ENCODE data around the gene TMEM223.
A peak's percentile ranks its signal among the peaks of the same experiment; 100 is the strongest.
"Not testable (repeated sequence)": the region's sequence is repeated elsewhere in the genome, so short reads cannot be mapped to it uniquely, and the experiment has no call there.

TMEM223 gene

GRCh38 chr11:62757846-62758788 lies 33.7 kb downstream of the TMEM223 start:
- TF ChIP-seq, protein P1, sequence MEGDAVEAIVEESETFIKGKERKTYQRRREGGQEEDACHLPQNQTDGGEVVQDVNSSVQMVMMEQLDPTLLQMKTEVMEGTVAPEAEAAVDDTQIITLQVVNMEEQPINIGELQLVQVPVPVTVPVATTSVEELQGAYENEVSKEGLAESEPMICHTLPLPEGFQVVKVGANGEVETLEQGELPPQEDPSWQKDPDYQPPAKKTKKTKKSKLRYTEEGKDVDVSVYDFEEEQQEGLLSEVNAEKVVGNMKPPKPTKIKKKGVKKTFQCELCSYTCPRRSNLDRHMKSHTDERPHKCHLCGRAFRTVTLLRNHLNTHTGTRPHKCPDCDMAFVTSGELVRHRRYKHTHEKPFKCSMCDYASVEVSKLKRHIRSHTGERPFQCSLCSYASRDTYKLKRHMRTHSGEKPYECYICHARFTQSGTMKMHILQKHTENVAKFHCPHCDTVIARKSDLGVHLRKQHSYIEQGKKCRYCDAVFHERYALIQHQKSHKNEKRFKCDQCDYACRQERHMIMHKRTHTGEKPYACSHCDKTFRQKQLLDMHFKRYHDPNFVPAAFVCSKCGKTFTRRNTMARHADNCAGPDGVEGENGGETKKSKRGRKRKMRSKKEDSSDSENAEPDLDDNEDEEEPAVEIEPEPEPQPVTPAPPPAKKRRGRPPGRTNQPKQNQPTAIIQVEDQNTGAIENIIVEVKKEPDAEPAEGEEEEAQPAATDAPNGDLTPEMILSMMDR (IDR thresholded peaks at IDR 0.05): no peak
- no peak for TF ChIP-seq ZFX (IDR thresholded peaks at IDR 0.05; ENCODE audit: borderline replicate concordance)
- no peak overlapping the region for H3K27ac ChIP-seq

- TF ChIP-seq, protein P1 (IDR thresholded peaks at IDR 0.05): no peak
- no peak for TF ChIP-seq ZFX (IDR thresholded peaks at IDR 0.05; ENCODE audit: borderline replicate concordance)
- peak overlapping the region; percentile 80 for H3K27ac ChIP-seq
Observed at GRCh38 chr11:62755086-62755615, 36.7 kb downstream of the TMEM223 start.

DNA sequence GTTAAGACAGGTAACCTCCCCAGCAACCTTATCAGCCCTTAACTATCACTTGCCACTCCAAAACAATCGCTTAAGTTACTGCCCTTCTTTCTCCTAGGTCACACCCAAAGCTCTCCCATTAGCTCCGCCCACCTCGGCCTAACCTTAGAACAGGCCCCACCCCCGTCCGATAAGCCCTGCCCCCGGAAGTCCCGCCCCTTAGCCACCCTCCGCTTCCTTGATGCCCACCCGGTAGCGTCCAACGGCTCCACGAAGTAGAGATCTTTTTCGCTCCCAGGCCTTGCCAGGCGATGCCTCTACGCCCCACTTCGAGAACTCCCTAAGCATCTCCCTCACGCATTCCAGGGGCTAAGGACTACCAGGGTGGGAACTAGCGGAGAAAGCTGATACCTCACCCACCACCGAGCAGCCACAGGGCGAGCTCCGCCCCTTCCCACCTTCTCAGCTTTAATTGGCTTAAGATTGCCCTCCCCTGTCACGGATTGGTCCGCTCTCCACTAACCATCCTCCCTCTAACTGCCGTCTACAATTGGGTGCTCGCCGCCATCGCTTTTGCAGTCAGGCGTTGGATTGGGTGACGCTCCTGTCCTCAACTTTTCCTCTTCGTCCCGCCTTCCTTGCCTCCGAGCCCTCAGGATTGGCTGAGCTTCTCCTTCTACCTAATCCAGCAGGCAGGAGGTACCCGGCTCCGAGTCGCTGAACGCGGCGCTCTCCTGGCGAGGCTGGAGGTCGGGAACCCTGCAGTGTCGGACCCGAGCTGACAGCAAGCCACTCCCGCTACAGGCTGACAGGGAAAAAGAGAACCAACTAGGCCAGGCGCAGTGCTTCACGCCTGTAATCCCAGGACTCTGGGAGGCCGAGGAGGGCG lies 37.8 kb downstream of the TMEM223 start, which contains the start of gene ZBTB3:
Gene ZBTB3, minus strand, starts transcription at position 425 of the 868 bp plus-strand sequence. CDS start 496 bp downstream, outside the sequence.
- H3K27ac ChIP-seq: peak within 1 kb of the TSS; percentile 80
- TF ChIP-seq, protein P1 (IDR thresholded peaks at IDR 0.05): no peak
- TF ChIP-seq ZFX (IDR thresholded peaks at IDR 0.05; ENCODE audit: borderline replicate concordance): no peak

DNA sequence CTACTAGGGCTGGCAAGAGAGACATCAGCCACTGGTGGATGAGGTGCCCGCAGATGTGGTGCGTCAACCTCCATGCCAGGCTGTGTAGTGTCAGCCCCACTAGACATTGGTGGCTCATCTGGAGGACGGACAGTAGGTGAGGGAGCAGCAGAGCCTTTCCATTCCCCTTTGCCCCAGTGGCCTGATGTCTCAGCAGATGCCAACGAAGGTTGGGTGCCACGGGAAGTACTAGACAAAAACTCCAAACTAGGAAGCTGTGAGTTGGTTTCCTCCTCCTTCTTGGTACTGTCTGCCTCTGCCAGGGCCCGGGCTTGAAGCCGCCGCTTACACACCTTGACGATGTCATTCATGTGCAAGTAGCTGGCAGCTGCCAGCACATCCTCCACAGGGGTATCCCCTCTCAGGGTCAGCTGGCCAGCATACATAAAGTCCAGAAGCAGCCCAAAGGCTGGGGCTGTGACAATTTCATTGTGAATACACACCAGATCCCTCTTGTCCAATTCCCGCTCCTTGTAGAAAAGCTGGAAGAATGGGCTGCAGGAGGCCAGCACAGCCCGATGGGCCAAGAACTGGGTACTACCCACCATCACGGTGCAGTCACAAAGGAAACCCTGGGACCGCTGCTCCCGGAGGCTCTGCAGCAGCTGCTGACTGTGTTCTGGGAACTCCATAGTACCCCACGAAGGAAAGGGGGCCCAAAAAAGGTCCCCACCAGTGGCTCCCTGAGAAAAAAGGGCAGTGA lies 38.6 kb downstream of the TMEM223 start:
- no peak for TF ChIP-seq ZFX (IDR thresholded peaks at IDR 0.05; ENCODE audit: borderline replicate concordance)
- TF ChIP-seq, protein P1 (IDR thresholded peaks at IDR 0.05): no peak
- H3K27ac ChIP-seq: peak overlapping the region; percentile 80

DNA sequence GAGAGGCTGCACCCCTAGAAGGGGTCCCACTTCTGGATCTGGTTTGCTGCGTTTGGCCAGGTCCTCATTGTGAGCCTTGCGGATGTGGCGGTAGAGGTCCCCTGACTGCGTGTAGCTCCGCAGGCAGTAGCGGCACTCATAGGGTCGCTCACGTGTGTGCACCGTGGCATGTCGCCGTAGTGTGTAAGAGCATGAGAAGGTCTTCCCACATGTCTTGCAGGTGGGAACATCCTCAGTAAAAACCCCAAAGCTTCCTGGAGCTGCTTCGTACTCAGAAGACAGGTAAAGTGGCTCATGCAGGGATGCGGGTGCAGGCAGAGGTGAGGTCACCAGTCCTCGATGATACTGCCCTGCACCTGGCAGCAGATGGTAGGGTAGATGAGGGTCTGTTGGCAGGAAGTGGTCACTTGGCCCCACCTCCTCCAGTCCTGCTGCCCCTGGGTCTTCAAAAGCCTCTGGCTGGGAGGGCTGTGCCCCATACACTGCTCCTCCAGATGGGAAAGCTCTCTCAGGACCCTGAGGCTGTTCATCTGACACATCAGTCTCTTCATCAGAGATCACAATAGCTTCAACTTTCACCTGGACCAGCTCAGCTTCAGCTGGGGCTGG lies 39.5 kb downstream of the TMEM223 start:
- H3K27ac ChIP-seq: no peak overlapping the region
- TF ChIP-seq ZFX (IDR thresholded peaks at IDR 0.05; ENCODE audit: borderline replicate concordance): no peak
- TF ChIP-seq, protein P1 (IDR thresholded peaks at IDR 0.05): no peak

GRCh38 chr11:62749931-62750330 lies 41.9 kb downstream of the TMEM223 start:
- H3K27ac ChIP-seq: not testable (repeated sequence)
